GM12892 (cell line): Measurements from ENCODE around the gene MCM7.

Experiments
- POLR2A ChIP-seq: IDR thresholded peaks from 2 replicates; pipeline ENCODE4 v1.6.1; 2011; ENCODE audit warnings: low read depth, low read length, control low read depth
- POLR2AphosphoS5 ChIP-seq: IDR thresholded peaks from 2 replicates; pipeline ENCODE4 v1.6.1; 2011; ENCODE audit warnings: low read depth, low read length, control low read depth

GRCh38 chr7:100048680-100049079 is 52.5 kb downstream of the MCM7 start:
- no peak for TF ChIP-seq POLR2A
- TF ChIP-seq POLR2AphosphoS5, result no peak
